ENCODE data around the gene HYAL2.
"Not testable (repeated sequence)": the region's sequence is repeated elsewhere in the genome, so short reads cannot be mapped to it uniquely, and the experiment has no call there.

DNA sequence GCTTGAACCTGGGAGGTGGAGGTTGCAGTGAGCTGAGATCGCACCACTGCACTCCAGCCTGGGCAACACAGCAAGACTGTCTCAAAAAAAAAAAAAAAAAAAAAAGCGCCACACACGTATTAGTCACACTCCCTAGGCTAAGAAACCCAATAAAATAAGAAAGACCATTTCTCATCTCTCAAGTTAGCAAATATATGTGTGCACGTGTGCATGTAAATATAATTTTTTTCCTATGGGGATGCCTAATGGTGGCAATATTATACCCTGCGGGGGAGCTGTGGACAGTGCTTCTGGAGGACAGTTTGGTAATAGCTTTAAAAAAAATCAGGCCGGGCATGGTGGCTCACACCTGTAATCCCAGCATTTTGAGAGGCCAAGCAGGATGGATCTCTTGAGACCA is 38.4 kb downstream of the HYAL2 start:
- not testable (repeated sequence) for TF ChIP-seq CTCF, POLR2A, EP300 (IDR thresholded peaks at IDR 0.05)

Measured in sigmoid colon (tissue), 4 donors.